NOMO-1 treated with DMSO at 0.1 percent for 48 hours (cell line): Measurements from ENCODE around the gene PPP1R14B.
A peak's percentile ranks its signal among the peaks of the same experiment; 100 is the strongest.

Experiments
- DNase-seq: peaks from one replicate; lab custom pipeline; 2025; ENCODE audit not compliant: unreplicated experiment; lab: John Stamatoyannopoulos, UW

Gene PPP1R14B

GRCh38 chr11:64261556-64262080 is 14.9 kb upstream of the PPP1R14B start:
- no peak for DNase-seq

- no peak for DNase-seq
Measured at GRCh38 chr11:64260147-64260708, 13.5 kb upstream of the PPP1R14B start.

GRCh38 chr11:64259533-64260067 is 12.9 kb upstream of the PPP1R14B start:
- no peak for DNase-seq

- no peak for DNase-seq
Measured at GRCh38 chr11:64258946-64259532, 12.3 kb upstream of the PPP1R14B start.

- no peak for DNase-seq
Measured at GRCh38 chr11:64258356-64258755, 11.6 kb upstream of the PPP1R14B start.

GRCh38 chr11:64256300-64256699 is 9.6 kb upstream of the PPP1R14B start:
- no peak for DNase-seq

GRCh38 chr11:64255135-64256128 is 8.7 kb upstream of the PPP1R14B start:
- DNase-seq = no peak

- no peak for DNase-seq
Measured at GRCh38 chr11:64254326-64254725, 7.6 kb upstream of the PPP1R14B start.

GRCh38 chr11:64253481-64253880 is 6.7 kb upstream of the PPP1R14B start:
- DNase-seq = no peak

GRCh38 chr11:64253043-64253442 is 6.3 kb upstream of the PPP1R14B start:
- DNase-seq = no peak

GRCh38 chr11:64252003-64252872 is 5.5 kb upstream of the PPP1R14B start:
- no peak for DNase-seq

- no peak for DNase-seq
Measured at GRCh38 chr11:64251753-64252002, 4.9 kb upstream of the PPP1R14B start.

GRCh38 chr11:64251016-64251752 is 4.4 kb upstream of the PPP1R14B start, which contains the start of gene PLCB3:
Gene PLCB3, plus strand, starts transcription at chr11:64251530. Its CDS starts 120 bp downstream, at chr11:64251650.
- peak; percentile 18 for DNase-seq

GRCh38 chr11:64250415-64251015 is 3.8 kb upstream of the PPP1R14B start:
- DNase-seq = no peak

- no peak for DNase-seq
Measured at GRCh38 chr11:64249563-64250414, 3.0 kb upstream of the PPP1R14B start.

- DNase-seq = no peak
Measured at GRCh38 chr11:64249038-64249437, 2.3 kb upstream of the PPP1R14B start.

GRCh38 chr11:64248578-64248977 is 1.8 kb upstream of the PPP1R14B start:
- DNase-seq = no peak

- DNase-seq = no peak
Measured at GRCh38 chr11:64247729-64248531, 1.2 kb upstream of the PPP1R14B start.
